ENCODE results near the gene KNCN. TPM values are rescaled to one million over a fixed set of nuclear protein-coding genes. Genes with fewer than 3 reads are reported as not detected.

KNCN gene
- total and polyA plus RNA-seq, 8 donors = not detected

- Histone ChIP-seq H3K27me3 (peaks cover 0 to 56% (median 17%) of the 10 kb centered on the region in 3 donors), H3K27ac (no peak overlapping the region), H3K4me3 (no peak overlapping the region), H3K9me3 (no peaks in the 10 kb centered on the region), H3K4me1 (peaks cover 10 to 28% (median 14%) of the 10 kb centered on the region in 4 donors), H3K36me3 (no peaks in the 10 kb centered on the region)
- no peak for DNase-seq
- TF ChIP-seq EP300 (IDR thresholded peaks at IDR 0.05) (no peak), CTCF (IDR thresholded peaks at IDR 0.05) (no peak), POLR2A (IDR thresholded peaks at IDR 0.05) (no peak), POLR2AphosphoS5 (IDR thresholded peaks at IDR 0.05) (no peak)
- intact Hi-C loops (cut with DNase I; ENCODE audit: low total_unique reads) = loop anchor here (5.0 kb wide), 1 partner anchor 118 kb away; no protein-coding TSS in a partner anchor
- WGBS, 5 donors = 64 to 81% (median 71%) methylated on average over 13 of the region's 13 CpGs
These were observed 26.0 kb downstream of the KNCN start for GRCh38 chr1:46525253-46525983.

GRCh38 chr1:46524843-46525242 is 26.6 kb downstream of the KNCN start:
- Histone ChIP-seq H3K27ac (no peak overlapping the region), H3K4me1 (peaks cover 10 to 28% (median 14%) of the 10 kb centered on the region in 4 donors), H3K4me3 (no peak overlapping the region), H3K27me3 (peaks cover 0 to 53% (median 13%) of the 10 kb centered on the region in 3 donors), H3K36me3 (no peaks in the 10 kb centered on the region), H3K9me3 (no peaks in the 10 kb centered on the region)
- DNase-seq = no peak
- 78 to 92% (median 85%) methylated on average over 5 of the region's 5 CpGs for WGBS, 5 donors
- intact Hi-C loops (cut with DNase I; ENCODE audit: low total_unique reads) = loop anchor here (5.0 kb wide), 1 partner anchor 118 kb away; no protein-coding TSS in a partner anchor
- TF ChIP-seq CTCF (IDR thresholded peaks at IDR 0.05) (no peak), POLR2AphosphoS5 (IDR thresholded peaks at IDR 0.05) (no peak), EP300 (IDR thresholded peaks at IDR 0.05) (no peak), POLR2A (IDR thresholded peaks at IDR 0.05) (no peak)

GRCh38 chr1:46523496-46524353 is 27.7 kb downstream of the KNCN start:
- Histone ChIP-seq H3K4me3 (no peak overlapping the region), H3K27ac (no peak overlapping the region), H3K4me1 (peaks cover 10 to 28% (median 14%) of the 10 kb centered on the region in 4 donors), H3K9me3 (no peaks in the 10 kb centered on the region), H3K27me3 (peaks cover 0 to 46% (median 4%) of the 10 kb centered on the region in 3 donors), H3K36me3 (no peaks in the 10 kb centered on the region)
- intact Hi-C loops (cut with DNase I; ENCODE audit: low total_unique reads) = no loop called here
- WGBS, 5 donors = 84 to 92% (median 91%) methylated on average over 10 to 11 of the region's 11 CpGs
- TF ChIP-seq POLR2AphosphoS5 (IDR thresholded peaks at IDR 0.05) = no peak
- TF ChIP-seq POLR2A (IDR thresholded peaks at IDR 0.05) = no peak
- TF ChIP-seq EP300 (IDR thresholded peaks at IDR 0.05) = no peak
- TF ChIP-seq CTCF (IDR thresholded peaks at IDR 0.05) = no peak
- DNase-seq = no peak

- Histone ChIP-seq H3K27me3 (peaks cover 0 to 47% (median 0%) of the 10 kb centered on the region in 3 donors), H3K27ac (peak overlapping the region in 1 of 5 donors; percentile 71), H3K4me3 (no peak overlapping the region), H3K4me1 (peaks cover 10 to 24% (median 14%) of the 10 kb centered on the region in 4 donors), H3K36me3 (no peaks in the 10 kb centered on the region), H3K9me3 (no peaks in the 10 kb centered on the region)
- no peak for DNase-seq
- intact Hi-C loops (cut with DNase I; ENCODE audit: low total_unique reads) = no loop called here
- WGBS, 5 donors = 56 to 65% (median 61%) methylated on average over 13 of the region's 13 CpGs; no CpG with 5 or more reads in 1 of the 5 donors
- TF ChIP-seq CTCF (IDR thresholded peaks at IDR 0.05) (no peak), POLR2A (IDR thresholded peaks at IDR 0.05) (no peak), EP300 (IDR thresholded peaks at IDR 0.05) (no peak), POLR2AphosphoS5 (IDR thresholded peaks at IDR 0.05) (no peak)
These were observed 28.5 kb downstream of the KNCN start for GRCh38 chr1:46522969-46523320.
